GM10266 (cell line): ENCODE data around the gene RFNG.

ENCODE experiments used
- DNase-seq: peaks from one replicate; pipeline ENCODE4 v3.0.0; 2012; ENCODE audit errors: extremely low spot score
- CTCF ChIP-seq: IDR thresholded peaks from 2 replicates; pipeline ENCODE4 v1.5.1; 2012; ENCODE audit warnings: mild to moderate bottlenecking, low read depth; ENCODE audit not compliant: control insufficient read depth, insufficient read depth; ENCODE audit errors: missing control alignments

RFNG gene

DNA sequence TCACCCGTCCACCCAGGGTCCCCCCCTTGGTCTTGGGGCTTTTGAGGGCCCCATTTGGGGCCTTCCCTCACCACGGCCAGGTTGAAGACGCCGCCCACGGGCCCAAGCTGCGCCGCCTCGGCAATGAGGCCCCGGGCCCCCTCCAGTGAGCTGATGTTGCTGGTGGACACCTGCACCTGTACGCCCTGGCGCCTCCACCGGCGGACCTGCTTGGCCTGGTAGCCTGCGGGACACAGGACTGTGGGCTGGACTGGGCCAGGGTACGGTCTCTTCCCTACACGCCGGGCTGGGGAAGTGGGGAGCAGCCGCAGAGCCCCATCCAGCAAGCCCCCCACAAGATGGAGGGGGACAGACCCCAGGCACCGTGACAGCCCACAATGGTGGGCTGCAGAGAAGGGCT is 30.8 kb upstream of the RFNG start:
- DNase-seq: no peak
- TF ChIP-seq CTCF: no peak

- no peak for TF ChIP-seq CTCF
- DNase-seq: no peak
These were observed 30.4 kb upstream of the RFNG start for GRCh38 chr17:82081966-82082365.

DNA sequence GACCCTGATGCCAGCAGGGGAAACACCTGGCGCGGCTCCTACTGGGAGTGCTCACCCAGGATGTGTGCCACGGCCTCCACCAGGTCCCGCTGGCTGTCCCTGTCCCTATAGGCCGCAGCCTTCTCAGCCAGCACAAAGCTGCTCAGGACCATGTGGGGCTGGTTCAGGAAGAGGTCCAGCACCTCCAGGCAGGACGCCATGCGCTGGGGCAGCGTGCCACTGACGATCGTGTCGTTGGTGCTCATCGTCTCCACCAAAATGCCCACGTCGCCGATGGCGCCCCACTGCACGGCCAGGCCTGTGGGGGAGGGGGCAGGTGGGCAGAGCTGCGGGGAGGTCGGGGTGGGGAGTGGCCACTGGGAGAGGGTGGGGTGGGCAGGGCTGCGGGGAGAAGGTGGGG is 29.9 kb upstream of the RFNG start:
- TF ChIP-seq CTCF: no peak
- no peak for DNase-seq

DNA sequence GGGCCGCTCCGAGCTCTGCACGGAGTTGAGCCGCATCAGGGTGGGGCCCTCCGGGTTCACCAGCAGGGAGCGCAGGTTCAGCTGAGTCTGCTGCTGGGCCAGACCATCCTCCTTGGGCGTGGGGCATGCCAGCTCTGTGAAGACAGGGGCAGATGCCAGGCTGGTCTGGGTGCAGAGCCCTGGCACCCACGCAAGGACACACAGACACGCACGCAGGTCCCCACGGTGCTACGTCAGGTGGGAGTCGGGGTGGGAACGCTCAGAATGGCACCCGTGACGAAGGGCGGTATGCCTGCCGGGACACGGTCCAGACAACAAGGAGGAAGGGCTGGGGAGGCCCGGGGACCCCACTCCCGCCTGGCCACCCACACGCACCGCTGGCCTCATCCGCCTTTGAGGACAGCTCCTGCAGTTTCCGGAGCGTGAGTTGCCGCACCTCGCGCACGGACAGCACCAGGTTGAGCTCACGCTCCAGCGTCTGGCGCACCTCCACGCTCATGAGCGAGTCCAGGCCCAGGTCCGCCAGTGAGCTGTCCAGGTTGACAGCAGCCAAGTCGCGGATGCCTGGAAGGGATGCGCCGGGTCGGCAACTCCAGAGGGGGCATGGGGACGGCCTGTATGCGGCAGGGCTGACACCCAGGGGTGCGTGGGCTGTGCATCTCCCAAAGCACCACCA is 29.3 kb upstream of the RFNG start:
- TF ChIP-seq CTCF: no peak
- DNase-seq: no peak

- DNase-seq: no peak
- TF ChIP-seq CTCF: no peak
These were observed 28.6 kb upstream of the RFNG start for GRCh38 chr17:82080048-82080788.

- no peak for DNase-seq
- no peak for TF ChIP-seq CTCF
These were observed 27.5 kb upstream of the RFNG start for GRCh38 chr17:82079001-82079677.

GRCh38 chr17:82078433-82078832 is 26.8 kb upstream of the RFNG start:
- TF ChIP-seq CTCF: no peak
- DNase-seq: no peak
